GM21526 (cell line): Measurements from ENCODE around the gene CGB5.

Experiments used
- ATAC-seq: cut with Tn5 transposase; IDR thresholded peaks from one replicate; pipeline ENCODE4 v1.9.1; 2021; ENCODE audit warnings: moderate library complexity; ENCODE audit not compliant: unreplicated experiment, low FRiP score

Gene CGB5

DNA sequence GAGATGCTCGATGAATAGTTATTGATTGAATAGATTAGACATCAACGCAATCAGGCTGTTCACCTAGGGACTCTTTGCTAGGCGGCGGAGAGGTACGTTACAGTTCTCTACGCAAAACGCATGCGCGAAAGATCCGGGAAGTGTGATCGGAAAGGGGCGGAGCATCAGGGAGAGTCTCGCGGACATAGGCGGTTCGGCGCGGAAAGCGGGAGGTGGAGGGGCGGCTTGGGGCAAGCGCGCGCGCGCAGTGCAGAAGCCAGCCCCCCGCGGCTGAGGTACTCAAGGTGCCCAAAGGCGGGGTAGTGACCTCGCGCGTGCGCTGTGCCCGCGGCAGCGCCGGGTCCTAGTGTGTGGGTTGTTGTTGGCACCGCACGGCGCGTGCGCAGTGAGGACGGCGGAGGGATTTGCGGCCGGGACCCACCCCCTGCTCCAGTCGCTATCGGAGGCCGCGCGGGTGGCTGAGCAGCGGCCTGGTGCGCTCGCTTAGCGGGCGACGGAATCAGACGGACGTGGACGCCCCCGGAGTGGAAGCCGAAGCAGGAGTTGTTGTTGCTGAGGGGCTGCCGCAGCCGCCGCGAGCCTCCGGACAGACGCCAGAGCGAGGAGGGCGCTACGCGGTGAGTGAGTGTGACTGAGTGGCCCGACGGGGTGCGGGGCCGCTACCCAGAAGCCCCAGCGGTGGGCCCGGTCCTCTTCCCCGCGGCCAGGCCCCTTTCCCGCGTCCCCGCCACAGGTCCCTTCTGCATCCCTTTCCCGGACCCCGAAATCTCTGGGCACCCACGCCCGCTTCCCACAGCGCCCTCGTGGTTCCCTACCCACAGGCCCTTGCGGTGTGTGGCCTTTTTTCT lies 41.6 kb downstream of the CGB5 start, which contains the start of gene SNRNP70:
Gene SNRNP70 (plus strand): TSS at position 432 of the 848 bp plus-strand sequence. CDS start 964 bp downstream, outside the sequence.
- ATAC-seq: no peak

DNA sequence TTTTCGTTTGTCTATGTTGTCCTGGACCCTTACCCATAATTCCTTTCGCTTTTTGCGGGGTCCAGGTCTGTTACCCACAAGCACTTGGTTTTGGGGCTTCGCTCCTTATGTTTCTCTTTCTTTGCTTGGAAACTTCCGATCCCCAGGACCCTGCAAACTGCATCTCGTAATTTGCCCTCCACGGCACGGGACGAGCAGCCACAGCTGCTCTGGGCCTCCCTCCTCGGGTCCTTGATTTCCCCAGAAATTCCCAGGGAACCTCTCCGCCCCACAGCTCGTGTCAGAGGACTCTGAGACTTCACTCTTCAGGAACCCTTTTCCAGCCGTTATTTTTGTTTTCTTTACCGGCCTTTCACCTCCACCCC lies 42.2 kb downstream of the CGB5 start:
- no peak for ATAC-seq

- no peak for ATAC-seq
Observed at GRCh38 chr19:49086296-49086695, 42.6 kb downstream of the CGB5 start.

DNA sequence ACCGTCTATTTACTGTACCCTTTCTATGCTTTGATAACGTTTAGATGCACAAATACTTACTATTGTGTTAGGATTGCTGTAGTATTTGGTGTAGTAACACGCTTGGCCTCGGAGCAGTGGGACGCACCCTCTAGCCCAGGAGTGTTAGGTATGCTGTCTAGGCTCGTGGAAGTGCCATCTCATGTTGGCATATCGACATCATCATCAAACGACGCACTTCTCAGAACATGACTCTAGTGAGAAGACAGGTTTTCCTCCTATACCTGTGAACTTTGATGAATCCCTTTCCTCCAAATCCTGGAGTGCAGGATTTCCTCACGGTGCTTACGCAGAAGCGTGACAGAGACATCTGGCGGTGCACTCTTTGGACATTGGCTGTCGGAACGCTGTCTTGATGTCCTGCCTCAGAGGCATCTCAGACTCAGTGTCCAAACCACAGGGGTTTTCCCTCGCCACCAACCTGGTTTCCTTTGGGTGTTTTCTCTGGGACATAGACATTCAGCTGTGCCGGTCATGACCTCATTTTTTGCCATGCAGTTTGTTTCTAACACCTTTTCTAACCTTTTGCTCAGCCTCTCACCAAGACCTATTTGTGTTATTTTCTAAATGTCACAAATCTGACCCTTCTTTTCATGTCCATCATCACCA lies 47.9 kb downstream of the CGB5 start:
- no peak for ATAC-seq

DNA sequence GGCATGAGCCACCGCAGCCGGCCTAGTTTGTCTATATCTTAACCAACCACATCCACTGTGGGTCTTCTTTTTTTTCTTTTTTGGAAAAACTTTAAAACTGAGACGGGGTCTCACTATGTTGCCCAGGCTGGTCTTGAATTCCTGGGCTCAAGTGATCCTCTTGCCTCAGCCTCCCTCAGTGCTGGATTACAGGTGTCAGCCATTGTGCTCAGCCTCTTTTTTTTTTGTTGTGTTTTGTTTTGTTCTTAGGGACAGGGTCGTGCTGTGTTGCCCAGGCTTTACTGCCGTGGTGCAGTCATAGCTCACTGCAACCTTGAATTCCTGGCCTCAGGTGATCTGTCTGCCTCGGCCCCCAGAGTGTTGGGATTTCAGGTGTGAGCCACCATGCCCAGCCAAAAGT lies 49.0 kb downstream of the CGB5 start:
- no peak for ATAC-seq
